ENCODE measurements around the gene PDPR. TPM values are rescaled to one million over a fixed set of nuclear protein-coding genes. Genes with fewer than 3 reads are reported as not detected.
"Not testable (repeated sequence)": the region's sequence is repeated elsewhere in the genome, so short reads cannot be mapped to it uniquely, and the experiment has no call there.

PDPR gene
- total RNA-seq, 1 donor from 2014 or later = 15.4 TPM

GRCh38 chr16:70160821-70161220 lies 46.7 kb downstream of the PDPR start:
- DNase-seq (ENCODE audit: low read depth, low spot score) = no peak

DNA sequence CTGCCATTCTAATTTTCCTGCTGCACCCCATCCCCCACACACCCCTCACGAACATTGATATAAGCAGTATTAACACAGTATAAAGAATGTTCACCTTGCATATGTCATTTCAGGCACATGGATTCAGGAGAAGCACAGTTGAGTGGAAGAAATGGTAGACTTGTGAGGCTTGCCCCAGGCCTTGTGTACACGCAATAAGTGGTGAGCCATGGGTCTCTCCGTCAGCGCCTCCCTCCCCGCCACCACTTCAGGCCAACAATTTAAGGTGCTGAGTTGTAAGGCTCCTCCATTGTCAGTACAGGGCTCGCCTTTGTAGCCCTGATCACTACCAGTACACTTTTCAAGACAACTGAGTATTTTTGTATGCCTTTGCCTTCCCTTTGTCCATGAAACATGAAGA lies 47.2 kb downstream of the PDPR start:
- DNase-seq (ENCODE audit: low read depth, low spot score) = no peak

- peak; percentile 32 for DNase-seq (ENCODE audit: low read depth, low spot score)
Observed at GRCh38 chr16:70162041-70162451, 47.9 kb downstream of the PDPR start.

GRCh38 chr16:70163596-70163995 lies 49.5 kb downstream of the PDPR start:
- no peak for DNase-seq (ENCODE audit: low read depth, low spot score)

DNA sequence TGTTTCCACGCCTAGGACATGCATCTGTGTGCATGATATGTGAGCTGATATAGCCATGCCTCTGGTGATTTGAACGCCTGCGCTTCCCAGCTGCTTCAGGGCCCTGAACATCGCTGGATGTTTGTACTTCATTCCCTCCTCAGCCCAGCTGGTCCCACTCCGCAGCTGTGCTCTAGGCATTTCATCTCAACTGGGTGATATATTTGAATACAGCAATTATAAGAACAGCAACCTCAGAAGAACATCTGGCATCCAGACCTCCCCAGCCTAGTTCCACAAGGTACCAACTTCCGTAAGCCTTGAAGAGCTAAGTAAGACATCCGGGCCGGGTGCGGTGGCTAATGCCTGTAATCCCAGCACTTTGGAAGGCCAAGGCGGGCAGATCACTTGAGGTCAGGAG lies 52.6 kb downstream of the PDPR start:
- not testable (repeated sequence) for DNase-seq (ENCODE audit: low read depth, low spot score)

DNA sequence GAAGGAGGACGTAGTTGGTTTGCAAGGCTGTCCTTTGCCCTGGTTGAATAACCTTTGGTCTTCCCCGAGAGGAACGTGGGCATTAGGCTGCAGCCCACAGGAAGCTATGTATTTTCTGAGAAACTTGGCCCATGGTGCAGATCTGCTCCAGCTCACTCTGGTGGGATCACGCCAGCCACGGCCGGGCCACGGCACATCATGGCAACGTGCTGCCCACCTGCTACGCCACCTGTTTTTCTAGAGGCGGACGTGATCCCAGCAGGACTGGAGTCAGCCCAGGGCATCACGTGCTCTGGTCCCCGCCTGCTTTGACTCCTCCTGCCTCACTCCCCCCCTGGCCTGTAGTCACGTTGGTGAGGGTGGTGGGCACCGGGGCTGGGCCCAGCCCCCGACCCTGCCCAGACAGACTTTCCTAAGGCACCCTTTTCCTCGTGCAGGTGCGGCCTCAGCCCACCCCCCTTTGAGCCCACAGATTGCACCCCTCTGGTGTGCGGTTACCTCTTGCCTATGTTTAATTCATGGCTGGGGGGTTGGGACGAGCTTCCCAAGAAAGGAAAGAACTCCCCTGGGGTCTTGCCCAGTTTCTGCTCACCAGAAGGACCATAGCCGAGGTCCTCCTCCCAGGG lies 59.2 kb downstream of the PDPR start, which contains the start of gene CLEC18C:
TSS of gene CLEC18C (plus strand) at position 576 of the 626 bp plus-strand sequence. CDS start 492 bp downstream, outside the sequence.
- DNase-seq (ENCODE audit: low read depth, low spot score) = not testable (repeated sequence)

GRCh38 chr16:70173916-70174315 lies 59.8 kb downstream of the PDPR start:
- not testable (repeated sequence) for DNase-seq (ENCODE audit: low read depth, low spot score)

GRCh38 chr16:70174387-70174932 lies 60.3 kb downstream of the PDPR start:
- not testable (repeated sequence) for DNase-seq (ENCODE audit: low read depth, low spot score)

DNA sequence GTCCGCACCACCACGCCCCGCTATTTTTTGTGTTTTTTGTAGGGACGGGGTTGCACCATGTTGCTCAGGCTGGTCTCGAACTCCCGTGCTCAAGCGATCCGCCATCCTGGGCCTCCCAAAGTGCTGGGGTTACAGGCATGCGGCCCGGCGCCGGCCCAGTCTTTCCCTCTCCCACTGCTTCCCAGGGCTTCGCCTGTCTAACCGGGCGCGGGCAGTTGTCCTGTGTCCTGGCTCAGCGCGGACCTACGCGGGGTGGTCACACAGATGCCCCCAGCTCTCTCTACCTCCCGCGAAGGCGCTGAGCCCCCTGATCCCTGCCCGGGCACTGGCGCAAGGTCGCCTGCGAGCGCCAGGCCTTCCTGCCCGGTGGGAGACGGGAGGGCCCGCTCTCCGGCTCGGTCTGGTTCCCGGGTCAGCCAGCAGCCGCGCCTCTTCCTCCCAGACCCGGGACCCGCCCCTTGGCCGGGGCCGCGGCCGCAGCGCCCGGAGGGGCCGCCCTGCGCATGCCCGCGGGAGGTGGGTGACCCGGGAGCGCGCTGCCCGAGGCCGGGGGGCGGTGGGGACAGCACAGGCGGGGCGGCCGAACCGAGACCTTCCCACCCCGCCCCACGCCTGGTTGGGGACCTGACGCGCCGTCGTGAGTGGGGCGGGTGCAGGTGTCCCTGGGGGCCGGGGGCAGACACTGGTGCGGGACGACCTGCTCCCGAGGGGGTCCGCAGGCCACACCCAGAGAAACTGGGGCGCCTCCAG lies 73.9 kb downstream of the PDPR start:
- DNase-seq (ENCODE audit: low read depth, low spot score) = not testable (repeated sequence)

- not testable (repeated sequence) for DNase-seq (ENCODE audit: low read depth, low spot score)
Observed at GRCh38 chr16:70188608-70188915, 74.4 kb downstream of the PDPR start.

GRCh38 chr16:70190574-70190973 lies 76.4 kb downstream of the PDPR start:
- not testable (repeated sequence) for DNase-seq (ENCODE audit: low read depth, low spot score)

DNA sequence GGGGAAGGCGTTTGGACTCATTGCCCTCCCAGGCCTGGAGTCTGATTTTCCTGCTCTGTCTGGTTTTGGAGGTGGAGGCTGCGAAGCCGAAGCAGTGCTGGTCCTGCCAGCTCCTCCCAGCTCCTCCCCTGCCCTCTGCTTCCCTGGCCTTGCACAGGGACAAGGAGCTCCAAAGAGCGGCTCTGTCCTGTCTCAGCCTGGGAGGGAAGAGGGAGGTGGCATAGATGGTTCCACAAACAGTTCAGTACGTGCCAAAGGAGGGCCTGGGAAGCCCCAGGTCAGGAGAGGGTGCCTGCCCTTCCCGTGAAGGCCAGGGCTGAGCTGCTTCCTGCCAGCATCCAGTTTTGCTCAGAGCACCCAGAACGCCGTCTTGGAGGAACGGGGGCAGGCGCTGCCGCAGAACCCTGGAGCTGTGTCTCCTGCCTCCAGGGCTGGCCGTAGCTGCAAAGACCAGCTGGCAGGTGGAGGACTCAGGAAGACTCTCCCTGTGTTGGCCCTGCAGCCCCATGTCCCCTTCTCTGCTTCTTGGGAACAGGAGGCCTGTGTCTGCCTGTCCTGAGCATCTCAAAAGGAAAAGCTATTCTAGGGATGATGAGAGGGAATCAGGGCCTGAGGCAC lies 82.7 kb downstream of the PDPR start:
- not testable (repeated sequence) for DNase-seq (ENCODE audit: low read depth, low spot score)

DNA sequence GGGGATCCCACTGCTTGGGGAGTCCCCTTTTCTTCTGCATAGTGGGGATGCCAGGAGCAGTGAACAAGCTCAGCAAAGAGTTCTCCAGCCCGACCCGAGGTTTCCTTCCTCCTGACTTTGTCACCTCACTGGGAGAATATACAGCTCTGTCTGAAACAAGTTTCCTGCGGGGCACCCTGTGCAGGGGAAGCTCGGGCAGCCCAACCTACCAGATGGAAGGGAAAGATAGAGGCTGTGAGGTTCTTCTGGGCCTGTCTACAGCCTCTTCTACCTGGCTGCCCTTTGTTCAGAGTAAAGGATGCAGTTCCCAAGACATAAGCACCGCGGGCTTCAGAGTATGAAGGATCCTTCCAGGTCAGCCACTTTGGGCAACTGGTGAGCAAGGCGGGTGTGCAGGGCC lies 83.5 kb downstream of the PDPR start:
- DNase-seq (ENCODE audit: low read depth, low spot score) = not testable (repeated sequence)

DNA sequence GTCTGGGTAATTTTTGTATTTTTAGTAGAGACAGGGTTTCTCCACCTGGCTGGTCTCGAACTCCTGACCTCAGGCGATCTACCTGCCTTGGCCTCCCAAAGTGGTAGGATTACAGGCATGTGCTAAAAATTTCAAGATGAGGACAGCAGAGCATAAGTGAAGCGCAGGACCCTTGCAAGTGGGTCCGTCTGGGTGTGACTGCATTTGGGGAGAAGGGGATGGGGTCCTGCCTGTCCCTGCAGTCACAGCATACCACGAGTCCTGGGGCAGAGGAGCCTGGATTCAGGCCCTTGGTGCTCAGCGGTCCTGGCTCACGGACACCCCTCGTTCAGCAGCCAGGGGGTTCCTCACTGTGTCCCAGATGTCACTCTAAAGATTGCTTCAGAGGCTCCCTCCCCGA lies 84.1 kb downstream of the PDPR start:
- DNase-seq (ENCODE audit: low read depth, low spot score) = not testable (repeated sequence)

- not testable (repeated sequence) for DNase-seq (ENCODE audit: low read depth, low spot score)
Observed at GRCh38 chr16:70198666-70199065, 84.5 kb downstream of the PDPR start.

- not testable (repeated sequence) for DNase-seq (ENCODE audit: low read depth, low spot score)
Observed at GRCh38 chr16:70199170-70199569, 85.0 kb downstream of the PDPR start.

- not testable (repeated sequence) for DNase-seq (ENCODE audit: low read depth, low spot score)
Observed at GRCh38 chr16:70200063-70200462, 85.9 kb downstream of the PDPR start.

DNA sequence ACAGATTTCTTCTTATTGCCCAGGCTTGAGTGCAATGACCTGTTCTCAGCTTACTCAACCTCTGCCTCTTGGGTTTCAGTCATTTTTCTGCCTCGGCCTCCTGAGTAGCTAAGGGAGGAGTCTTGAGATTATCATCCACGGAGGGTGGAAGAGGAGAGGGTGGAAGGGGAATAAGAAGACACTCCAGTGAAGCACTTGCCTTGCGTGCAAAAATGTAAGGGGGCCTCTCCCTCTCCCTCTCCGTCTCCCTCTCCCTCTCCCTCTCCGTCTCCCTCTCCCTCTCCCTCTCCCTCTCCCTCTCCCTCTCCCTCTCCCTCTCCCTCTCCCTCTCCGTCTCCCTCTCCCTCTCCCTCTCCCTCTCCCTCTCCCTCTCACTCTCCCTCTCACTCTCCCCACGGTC lies 89.4 kb downstream of the PDPR start:
- DNase-seq (ENCODE audit: low read depth, low spot score) = not testable (repeated sequence)

DNA sequence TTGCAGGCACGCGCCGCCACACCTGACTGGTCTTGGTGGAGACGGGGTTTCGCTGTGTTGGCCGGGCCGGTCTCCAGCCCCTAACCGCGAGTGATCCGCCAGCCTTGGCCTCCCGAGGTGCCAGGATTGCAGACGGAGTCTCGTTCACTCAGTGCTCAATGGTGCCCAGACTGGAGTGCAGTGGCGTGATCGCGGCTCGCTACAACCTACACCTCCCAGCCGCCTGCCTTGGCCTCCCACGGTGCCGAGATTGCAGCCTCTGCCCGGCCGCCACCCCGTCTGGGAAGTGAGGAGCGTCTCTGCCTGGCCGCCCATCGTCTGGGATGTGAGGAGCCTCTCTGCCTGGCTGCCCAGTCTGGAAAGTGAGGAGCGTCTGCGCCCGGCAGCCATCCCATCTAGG lies 89.9 kb downstream of the PDPR start:
- not testable (repeated sequence) for DNase-seq (ENCODE audit: low read depth, low spot score)

DNA sequence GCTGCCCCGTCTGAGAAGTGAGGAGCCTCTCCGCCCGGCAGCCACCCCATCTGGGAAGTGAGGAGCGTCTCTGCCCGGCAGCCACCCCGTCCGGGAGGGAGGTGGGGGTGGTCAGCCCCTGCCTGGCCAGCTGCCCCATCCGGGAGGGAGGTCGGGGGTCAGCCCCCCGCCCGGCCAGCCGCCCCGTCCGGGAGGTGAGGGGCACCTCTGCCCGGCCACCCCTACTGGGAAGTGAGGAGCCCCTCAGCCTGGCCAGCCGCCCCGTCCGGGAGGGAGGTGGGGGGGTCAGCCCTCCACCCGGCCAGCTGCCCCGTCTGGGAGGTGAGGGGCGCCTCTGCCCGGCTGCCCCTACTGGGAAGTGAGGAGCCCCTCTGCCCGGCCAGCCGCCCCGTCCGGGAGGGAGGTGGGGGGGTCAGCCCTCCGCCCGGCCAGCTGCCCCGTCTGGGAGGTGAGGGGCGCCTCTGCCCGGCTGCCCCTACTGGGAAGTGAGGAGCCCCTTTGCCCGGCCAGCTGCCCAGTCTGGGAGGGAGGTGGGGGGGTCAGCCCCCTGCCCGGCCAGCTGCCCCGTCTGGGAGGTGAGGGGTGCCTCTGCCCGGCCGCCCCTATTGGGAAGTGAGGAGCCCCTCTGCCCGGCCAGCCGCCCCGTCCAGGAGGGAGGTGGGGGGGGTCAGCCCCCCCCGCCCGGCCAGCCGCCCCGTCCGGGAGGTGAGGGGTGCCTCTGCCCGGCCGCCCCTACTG lies 90.7 kb downstream of the PDPR start:
- DNase-seq (ENCODE audit: low read depth, low spot score) = not testable (repeated sequence)

DNA sequence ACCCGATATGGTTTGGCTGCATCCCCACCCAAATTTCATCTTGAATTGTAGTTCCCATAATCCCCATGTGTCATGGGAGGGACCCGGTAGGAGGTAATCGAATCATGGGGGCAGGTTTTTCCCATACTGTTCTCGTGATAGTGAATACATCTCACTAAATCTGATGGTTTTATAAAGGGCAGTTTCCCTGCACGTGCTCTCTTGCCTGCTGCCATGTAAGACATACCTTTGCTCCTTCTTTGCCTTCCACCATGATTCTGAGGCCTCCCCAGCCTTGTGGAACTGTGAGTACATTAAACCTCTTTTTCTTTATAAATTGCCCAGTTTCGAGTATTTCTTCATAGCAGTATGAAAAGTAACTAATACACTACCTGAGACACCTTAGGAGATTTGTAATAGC lies 92.2 kb downstream of the PDPR start:
- not testable (repeated sequence) for DNase-seq (ENCODE audit: low read depth, low spot score)
